NCI-H1930 (cell line): ENCODE data around the gene CNNM3.

Experiments used
- DNase-seq, 2 experiments: peaks; one replicate each; lab custom pipeline; 2025; lab: John Stamatoyannopoulos, UW

Gene CNNM3

GRCh38 chr2:96878171-96878570 lies 62.1 kb downstream of the CNNM3 start:
- no peak for DNase-seq

GRCh38 chr2:96878796-96879544 lies 62.9 kb downstream of the CNNM3 start:
- no peak for DNase-seq

- no peak for DNase-seq
Observed at GRCh38 chr2:96879545-96880040, 63.5 kb downstream of the CNNM3 start.

DNA sequence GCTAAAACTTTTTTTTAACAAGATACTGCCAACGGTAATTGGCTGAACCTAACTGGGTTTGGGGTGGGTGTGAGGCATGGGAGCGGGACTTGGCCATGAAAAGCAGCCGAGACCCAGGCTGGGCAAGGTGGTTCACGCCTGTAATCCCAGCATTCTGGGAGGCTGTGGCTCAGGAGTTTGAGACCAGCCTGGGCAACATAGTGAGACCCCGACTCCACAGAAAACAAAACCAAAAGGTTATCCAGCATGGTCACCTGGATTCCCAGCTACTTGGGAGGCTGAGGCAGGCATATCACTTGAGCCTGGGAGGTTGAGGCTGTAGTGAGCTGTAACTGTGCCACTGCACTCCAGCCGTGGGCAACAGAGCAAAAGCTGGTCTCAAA lies 64.8 kb downstream of the CNNM3 start:
- DNase-seq, result no peak

DNA sequence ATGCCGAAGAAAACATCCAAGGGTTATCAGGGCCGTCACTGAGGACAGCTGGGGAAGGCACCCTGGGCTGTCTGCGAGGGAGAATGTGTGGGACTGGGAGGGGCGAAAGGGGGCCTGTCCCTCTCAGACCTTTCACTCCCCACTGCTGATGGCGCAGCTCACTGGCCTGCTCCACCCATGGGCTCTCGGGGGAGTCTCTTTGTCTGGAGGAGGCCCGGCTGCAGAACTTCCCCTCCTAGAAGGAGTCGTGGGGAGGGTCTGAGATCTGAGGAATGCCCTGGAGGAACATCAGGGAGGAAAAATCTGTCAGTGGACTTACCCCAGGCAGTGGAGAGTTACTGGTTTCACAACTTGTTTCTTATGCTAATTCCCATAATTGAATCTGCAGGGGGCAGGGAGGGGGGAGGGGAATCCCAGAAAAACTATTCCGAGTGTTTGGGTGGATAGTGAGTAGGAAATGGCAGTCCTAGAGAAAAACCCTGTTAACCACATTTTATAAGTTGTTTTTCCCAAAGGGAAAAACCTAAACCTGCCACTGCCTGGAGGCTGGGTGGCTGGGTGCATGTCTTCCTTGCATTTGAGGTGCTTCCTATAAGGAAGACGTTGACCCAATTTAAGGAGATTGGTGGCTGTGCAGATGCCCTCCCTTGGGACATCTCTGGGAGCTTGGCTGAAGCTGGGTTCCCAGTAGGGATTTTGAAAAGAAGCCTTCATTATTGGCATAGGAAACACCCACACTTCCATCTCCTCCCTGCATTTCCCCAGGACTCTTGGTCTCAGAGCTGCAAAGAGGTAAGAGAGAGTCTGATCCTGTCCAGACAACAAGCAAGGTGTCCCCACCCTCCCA lies 65.5 kb downstream of the CNNM3 start:
- no peak for DNase-seq

- DNase-seq, result no peak
Observed at GRCh38 chr2:96882230-96882629, 66.2 kb downstream of the CNNM3 start.

DNA sequence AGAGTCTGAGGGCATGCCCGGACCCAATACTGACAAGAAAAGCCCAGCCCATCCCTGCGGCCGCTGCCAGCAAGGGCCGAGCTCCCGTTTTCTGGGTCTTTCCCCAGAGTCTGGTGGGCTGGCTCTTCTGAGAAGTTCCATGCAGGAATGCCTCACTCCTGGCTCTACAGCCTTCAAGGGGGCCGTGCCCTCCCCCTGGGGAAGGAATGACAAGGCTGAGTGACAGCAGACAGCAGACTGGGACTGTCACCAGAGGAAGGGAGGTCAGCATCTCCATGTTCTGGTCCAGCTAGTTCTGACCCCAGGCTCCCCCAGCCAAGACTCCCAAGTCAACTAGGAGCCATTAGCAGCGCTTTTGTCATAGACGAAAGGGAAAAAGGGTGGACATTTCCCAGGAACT lies 66.8 kb downstream of the CNNM3 start:
- no peak for DNase-seq

DNA sequence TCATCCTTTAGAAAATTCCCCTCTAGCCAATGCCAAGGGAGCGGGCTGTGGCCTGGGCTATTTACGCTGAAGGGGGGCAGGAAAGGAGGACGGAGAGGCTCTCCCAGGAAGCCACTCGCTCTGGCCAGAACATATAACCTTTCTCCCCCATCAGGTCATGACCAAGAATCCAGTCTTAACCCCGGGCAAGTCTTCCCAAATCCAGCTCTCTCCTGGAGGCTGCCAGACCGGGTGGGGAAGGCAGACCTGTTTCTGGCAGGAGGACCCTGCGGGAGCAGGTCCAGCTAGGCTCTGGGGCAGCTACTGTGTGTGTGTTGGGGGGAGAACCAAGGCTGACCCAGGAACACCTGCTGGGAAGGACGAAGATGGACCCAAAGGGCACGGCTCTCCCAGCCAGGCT lies 67.2 kb downstream of the CNNM3 start:
- no peak for DNase-seq
